Ovary (tissue), 3 donors: ENCODE data around the gene SLC38A11.

ENCODE experiments used
- EP300 ChIP-seq: sonication (generic); formaldehyde crosslinking; IDR thresholded peaks from one replicate; pipeline ENCODE4 v1.6.1; 2017; ENCODE audit warnings: antibody characterized with exemption
- POLR2A ChIP-seq: fragments of 450-650 bp; IDR thresholded peaks from one replicate; pipeline ENCODE4 v1.6.1; 2017; ENCODE audit warnings: antibody characterized with exemption, mild to moderate bottlenecking, moderate library complexity
- TF ChIP-seq, protein P1 (sequence below), 3 donors: fragments of 450-650 bp in 2 of 3; fragments of 200-600 bp in 1 of 3; IDR thresholded peaks; one replicate each; pipeline versions ENCODE4 v1.5.1 to v1.8.0; 2016 to 2022; ENCODE audit warnings: antibody characterized with exemption in 3 of 3, mild to moderate bottlenecking in 1 of 3
- donor health status: DM: no; HTN: no; CAD: no.

DNA sequence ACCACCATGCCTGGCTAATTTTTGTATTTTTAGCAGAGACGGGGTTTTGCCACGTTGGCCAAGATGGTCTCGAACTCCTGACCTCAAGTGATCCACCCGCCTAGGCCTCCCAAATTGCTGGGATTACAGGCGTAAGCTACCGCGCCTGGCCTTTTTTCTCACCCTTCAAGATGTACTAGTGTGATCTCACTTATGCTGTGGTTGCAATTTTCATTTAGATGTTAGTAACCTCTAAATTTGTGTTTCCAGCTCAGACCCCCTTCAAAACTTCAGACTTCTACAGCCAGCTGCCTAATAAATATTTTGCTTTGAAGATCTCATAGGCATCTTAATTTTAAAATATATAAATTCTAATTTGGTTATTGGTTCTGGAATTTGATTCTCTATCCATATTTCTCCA lies 8.0 kb downstream of the SLC38A11 start:
- no peak for TF ChIP-seq EP300
- TF ChIP-seq, protein P1, sequence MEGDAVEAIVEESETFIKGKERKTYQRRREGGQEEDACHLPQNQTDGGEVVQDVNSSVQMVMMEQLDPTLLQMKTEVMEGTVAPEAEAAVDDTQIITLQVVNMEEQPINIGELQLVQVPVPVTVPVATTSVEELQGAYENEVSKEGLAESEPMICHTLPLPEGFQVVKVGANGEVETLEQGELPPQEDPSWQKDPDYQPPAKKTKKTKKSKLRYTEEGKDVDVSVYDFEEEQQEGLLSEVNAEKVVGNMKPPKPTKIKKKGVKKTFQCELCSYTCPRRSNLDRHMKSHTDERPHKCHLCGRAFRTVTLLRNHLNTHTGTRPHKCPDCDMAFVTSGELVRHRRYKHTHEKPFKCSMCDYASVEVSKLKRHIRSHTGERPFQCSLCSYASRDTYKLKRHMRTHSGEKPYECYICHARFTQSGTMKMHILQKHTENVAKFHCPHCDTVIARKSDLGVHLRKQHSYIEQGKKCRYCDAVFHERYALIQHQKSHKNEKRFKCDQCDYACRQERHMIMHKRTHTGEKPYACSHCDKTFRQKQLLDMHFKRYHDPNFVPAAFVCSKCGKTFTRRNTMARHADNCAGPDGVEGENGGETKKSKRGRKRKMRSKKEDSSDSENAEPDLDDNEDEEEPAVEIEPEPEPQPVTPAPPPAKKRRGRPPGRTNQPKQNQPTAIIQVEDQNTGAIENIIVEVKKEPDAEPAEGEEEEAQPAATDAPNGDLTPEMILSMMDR (IDR thresholded peaks at IDR 0.05) = no peak
- no peak for TF ChIP-seq POLR2A
